Head of caudate nucleus (tissue), 42 donors: ENCODE measurements around the gene KLRC3.
"Not testable (repeated sequence)": the region's sequence is repeated elsewhere in the genome, so short reads cannot be mapped to it uniquely, and the experiment has no call there.

Experiments
- DNase-seq, 42 donors: peaks; one replicate each; pipeline versions ENCODE4 v3.0.0 to v3.0.0-alpha.2; 2020 to 2021; ENCODE audit warnings: mixed read lengths in 7 of 42
- intact Hi-C: fragments of 100-400 bp; cut with DNase I; formaldehyde crosslinking; loops from one replicate; pipeline ENCODE4 v1.15.0; 2022

KLRC3 gene

DNA sequence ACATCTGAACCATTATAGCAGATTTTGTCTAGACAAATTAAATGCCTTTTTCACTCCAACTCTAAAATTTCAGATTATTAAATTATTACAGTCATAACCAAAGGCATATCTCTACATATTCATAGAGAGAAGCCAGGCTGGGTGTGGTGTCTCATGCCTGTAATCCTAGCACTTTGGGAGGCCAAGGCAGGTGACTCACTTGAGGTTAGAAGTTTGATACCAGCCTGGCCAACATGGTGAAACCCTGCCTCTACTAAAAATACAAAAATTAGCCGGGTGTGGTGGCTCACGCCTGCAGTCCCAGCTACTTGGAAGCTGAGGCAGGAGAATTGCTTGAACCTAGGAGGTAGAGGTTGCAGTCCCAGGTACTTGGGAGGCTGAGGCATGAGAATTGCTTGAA lies 41.7 kb downstream of the KLRC3 start:
- DNase-seq, intact Hi-C loops: not testable (repeated sequence)

DNA sequence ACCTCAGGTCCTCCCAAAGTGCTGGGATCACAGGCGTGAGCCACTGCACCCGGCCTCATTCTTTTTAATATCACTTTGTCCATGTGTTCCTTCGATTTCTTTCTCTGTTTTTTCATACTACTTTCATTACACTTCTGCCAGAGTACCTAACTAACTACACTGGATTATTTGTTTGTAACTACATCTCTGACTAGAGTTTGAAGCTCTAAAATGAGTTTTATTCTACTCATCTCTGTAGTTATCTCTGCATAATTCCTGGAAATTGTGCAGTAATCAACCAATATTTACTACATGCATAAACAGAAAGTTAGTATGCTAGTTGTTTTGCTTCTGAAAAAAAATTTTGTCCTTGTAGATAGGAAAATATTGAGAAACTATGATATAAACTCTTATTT lies 45.8 kb downstream of the KLRC3 start:
- intact Hi-C loops: no loop called here
- DNase-seq: no peak

DNA sequence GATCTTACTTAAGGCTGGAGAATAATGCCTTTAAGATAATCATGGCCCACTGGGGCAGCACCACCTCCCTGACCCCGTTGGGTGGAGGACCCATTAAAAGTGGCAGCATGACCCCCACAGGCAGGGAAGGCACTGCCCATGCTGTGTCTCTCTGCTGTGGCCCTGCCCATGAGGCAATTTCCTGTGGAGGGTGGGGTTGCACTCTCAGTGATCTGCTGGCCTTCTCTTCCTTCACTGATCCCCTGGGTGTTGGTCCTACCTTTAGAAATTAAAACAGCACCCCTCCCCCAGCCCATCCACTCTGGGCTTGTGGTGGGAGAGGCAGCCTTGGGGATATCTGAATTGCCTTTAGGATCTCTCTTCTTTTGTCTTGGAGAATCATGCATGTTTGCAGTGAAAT lies 47.8 kb downstream of the KLRC3 start:
- peak in 12 of 42 donors; percentile 26 to 76 (median 52) for DNase-seq
- intact Hi-C loops: no loop called here

DNA sequence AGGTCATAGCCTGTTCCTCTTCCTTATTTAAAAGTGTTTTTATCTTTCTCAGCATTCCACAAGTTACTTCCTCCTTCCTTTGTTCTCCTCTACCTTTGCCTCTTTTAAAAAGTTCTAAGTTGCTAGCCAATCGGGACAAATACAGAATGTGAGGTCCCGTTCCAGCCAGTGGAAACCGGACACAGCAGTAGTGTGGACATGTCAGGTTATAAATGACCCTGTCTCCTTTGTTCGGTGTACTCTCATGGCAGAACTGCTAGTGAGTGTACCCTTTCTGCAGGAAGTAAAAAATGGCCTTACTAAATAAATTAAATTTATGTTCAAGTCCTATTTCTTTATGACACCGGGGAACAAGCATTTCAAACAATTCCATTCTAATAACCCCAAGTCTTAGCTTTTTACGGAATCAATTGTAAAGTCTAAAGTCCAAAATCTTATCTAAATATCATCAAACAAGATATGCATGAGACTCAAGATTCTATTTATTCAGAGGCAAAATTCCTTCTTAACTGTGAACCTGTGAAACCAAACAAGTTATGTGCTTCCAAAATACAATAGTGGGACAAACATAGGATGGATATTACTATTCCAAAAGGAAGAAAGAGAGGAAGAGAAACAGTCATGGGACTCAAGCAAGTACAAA lies 48.4 kb downstream of the KLRC3 start:
- DNase-seq, intact Hi-C loops: not testable (repeated sequence)

DNA sequence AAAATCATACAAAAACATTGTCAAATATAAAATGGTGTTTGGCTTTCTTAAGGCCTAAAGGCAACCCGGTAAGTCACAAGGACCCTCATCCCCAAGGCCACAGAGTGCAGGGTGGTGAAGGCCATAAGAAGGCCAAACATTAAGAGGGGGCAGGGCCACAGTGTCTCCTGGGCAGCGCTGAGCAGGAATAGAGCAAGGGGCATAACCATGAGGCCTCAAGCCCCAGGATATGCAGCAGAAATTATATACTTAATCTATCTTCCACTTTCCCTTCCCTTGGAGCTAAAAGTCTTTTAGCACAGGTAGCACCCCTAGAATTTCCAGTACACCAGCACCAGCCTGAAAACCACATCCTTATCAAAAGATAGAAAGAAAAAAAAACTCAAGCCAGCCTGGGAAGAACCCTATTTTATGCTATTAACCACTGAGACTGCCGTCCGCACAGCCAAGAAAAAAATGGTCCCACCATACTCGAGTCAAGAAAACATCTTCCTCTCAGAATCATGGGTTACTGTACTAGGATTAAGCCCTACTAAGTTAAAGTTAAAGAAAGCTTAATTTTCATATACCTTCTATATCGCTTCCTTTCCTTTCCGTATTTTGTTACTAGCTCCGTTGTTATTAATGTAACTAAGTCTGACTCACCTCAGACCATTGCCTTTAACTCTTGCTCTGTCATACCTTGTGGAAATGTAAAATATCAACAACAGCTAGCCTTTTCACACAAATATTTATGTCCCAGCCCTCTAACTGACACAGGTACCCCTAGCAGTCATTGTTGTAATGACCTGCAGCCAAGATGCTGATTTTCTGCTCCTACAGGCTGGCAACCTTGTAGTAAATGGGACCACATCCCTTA lies 50.6 kb downstream of the KLRC3 start:
- intact Hi-C loops: loop anchor here (10.0 kb wide), 1 partner anchor 195 kb away; no protein-coding TSS in a partner anchor
- no peak for DNase-seq

DNA sequence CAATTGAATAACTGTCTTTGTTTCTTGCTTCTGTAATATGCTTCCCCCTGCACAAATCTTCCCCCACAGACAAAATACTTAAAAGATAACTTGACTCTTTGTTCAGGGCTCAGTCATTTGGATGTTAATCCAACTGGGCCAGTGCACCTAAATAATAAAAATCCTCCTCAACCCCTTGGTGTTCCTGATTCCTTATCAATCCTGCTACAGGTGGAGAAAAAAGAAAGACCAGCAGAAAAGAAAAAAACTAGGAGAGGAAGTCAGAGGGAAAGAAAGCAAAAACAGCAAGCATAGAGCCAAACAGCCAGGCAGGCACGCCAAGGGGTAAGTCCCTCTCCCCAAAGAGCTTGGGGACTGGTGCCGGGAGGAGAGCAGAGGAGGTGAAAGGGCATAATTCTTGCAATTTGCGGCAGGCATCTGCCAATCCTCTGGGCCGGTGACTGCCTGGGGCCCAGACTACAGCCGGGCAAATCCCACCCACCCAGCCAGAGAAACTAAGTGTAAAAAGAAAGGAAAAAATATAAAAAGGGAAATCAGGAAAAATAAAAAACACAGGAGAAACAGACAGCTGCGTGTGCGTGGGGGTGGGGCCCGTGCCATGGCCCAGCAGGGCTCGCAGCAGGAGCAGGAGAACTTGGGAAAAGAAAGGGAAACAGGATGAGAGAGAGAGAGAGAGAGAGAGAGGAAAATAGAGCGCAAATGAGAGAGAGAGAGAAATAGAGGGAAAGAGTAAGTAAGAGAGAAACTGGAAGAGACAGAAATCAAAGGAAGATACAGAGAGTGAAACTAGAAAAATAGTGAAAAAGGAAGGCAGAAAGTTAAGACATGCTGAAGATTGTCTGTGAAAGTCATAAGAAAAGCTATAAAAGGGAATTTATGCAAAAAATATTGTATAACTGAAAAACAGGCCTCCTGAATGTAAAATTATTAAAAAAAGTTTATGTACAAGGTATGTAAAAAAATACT lies 51.9 kb downstream of the KLRC3 start:
- DNase-seq: peak in 8 of 42 donors; percentile 17 to 57 (median 39)
- intact Hi-C loops: loop anchor here (10.0 kb wide), 1 partner anchor 196 kb away; no protein-coding TSS in a partner anchor

DNA sequence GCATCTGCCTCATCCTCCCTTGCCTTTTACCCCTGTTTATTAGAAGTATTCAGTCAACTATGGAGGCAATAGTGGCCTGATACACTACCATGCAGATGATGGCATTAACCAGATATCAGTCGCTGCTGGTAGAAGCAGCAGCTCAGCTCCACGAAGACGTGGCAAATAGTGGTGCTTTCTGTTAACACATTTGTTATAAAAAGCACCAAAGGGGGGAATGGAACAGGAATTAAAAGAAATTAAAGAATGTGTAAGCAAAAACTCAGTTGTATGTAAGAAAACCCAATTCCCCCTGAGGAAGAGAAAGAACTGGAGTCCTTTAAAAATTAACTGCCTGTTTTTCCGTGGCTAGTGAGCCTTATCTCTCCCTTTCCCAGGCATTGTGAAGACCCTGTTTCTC lies 52.7 kb downstream of the KLRC3 start:
- intact Hi-C loops: loop anchor here (10.0 kb wide), 1 partner anchor 197 kb away; no protein-coding TSS in a partner anchor
- not testable (repeated sequence) for DNase-seq

DNA sequence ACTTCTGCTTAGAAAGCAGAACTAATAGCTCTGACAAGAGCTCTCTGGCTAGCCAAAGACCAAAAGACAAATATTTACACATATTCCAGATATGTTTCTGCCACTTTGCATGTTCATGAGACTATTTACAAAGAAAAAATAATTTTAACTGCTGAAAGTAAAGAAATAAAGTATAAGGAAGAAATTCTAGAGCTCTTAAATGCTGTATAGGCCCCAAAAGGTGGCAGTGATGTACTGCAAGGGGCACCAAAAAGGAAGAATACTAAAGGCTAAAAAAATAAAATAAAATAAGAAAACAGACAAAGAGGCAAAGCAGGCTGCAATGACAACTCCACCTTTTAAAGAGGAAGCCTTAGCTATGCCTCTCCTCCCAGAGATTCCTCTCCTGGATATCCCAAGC lies 53.5 kb downstream of the KLRC3 start:
- DNase-seq: no peak
- intact Hi-C loops: loop anchor here (10.0 kb wide), 1 partner anchor 198 kb away; no protein-coding TSS in a partner anchor

DNA sequence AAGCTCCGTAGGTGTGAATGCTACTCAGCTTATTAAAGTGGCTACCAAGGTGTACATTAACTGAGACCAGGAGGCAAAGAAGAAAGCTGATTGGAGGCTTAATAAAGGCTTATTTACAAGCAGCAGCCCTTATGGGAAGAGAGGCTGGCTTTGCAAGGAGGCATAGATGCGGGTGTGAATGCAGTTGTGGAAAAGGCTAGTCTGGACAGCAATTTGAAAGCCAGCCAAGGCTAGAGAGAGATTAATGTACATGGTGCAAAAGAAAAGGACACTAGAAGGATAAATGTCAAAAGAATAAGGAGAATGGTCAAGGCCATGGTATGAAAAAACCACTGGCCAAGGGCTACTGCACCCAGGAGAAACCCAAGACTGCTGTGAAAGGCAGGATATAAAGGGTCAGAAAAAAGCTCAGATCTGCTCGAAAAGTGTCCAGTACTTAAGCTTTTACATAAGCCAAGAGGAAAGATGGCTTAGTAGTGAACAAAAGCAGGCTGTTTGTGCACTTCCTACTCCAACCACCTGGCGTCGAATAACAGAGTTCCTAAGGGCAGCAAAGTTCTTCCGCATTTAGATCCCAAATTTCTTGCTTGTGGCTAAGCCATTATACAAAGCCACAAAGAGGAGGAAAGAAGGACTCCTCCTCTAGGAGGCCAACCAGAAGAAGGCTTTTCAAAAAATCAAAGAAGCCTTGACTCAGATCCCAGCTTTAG lies 54.5 kb downstream of the KLRC3 start:
- DNase-seq: peak in 2 of 42 donors; percentile 16 to 60
- intact Hi-C loops: loop anchor here (10.0 kb wide), 1 partner anchor 199 kb away; no protein-coding TSS in a partner anchor

DNA sequence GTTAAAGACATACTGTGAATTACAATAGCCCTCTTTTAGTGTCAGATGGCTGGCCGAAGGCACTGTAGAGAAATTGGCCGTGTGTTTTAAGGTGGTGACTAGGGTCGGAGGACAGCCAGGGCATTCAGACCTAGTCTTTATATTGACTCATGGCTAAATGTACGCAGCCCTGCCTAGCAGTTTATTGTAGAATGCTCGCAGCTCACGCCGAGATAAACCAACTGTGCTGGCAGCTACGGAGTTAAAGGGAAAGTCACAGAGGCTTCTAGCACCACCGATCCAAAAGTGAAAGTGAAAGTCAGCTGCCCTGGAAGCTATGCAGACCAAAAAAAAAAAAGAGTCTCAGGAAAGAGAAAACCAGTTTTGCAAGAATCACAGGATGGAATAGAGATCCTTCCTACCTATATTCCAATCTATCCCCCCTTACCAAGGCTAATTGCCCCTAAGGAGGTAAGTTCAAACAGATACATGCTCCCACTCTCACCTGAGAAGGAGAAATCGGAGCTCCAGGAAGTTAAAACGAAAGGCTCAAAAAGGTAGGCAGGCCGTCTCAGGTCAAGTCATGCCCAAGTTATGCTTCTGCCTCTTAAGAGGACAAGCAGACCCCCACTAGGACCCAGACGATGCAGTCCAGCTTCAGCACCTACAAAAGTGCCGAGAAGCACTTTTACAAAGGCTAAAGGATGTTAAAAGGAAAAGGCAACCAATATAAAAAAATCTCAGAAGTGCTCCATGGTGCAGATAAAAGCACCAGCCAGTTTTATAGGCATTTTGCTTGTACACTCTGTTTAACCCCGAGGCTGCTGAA lies 55.4 kb downstream of the KLRC3 start:
- peak in 40 of 42 donors; percentile 30 to 88 (median 65) for DNase-seq
- intact Hi-C loops: loop anchor here (10.0 kb wide), 1 partner anchor 200 kb away; no protein-coding TSS in a partner anchor

DNA sequence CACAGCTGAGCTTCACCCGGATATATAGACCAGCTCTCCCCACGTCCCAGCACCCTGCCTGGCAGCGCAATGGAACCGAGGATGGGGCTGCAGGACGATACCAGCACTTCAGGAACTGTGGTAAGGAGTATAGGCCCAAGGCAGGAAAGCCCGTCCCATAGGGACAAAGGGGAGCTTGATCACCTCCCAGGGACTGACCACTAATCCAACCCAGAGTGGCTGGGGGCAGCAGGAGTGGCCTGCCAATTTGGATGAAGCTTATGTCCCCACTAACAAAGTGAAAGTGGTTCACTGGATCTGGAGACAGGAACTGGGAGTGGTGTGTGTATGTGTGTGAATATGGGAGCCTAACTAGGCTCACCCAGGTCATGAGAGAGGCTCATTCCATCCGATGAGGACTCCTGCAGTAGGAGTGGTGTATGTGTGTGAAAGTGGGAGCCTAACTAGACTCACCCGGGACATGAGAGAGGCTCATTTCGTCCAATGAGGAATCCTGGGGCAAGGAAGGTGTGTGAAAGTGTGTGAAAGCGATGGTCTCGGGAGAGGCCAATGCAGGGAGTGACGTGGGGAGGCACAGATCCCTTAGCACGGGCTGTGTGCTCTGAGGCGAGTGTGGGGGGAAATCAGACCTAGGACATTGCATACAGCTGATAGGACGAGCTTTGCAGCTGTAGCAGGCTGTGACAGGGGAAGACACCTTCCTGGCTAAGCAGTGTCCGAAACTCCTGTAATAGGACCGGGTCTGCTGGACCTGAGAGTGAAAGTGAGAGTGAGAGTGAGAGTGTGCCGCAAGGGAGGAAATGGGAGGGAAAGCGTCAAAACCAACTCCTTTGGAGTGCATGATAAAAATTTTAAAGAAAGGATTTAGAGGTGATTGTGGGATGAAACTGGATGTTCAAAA lies 56.2 kb downstream of the KLRC3 start:
- intact Hi-C loops: loop anchor here (10.0 kb wide), 1 partner anchor 201 kb away; no protein-coding TSS in a partner anchor

DNA sequence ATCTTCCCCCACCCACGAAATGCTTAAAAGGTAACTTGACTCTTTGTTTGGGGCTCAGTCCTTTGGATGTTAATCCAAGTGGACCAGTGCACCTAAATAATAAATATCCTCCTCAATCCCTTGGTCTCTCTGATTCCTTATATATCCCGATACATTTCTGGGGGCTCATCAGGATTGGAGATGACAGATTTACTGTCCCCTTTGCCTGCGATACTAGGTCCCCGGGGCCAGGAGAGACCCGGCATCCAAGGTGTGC lies 56.8 kb downstream of the KLRC3 start:
- intact Hi-C loops: loop anchor here (10.0 kb wide), 1 partner anchor 201 kb away; no protein-coding TSS in a partner anchor
- no peak for DNase-seq

More for the DNA sequence above, 56.2 kb downstream of the KLRC3 start:
- DNase-seq: peak in 34 of 42 donors; percentile 29 to 79 (median 54)

DNA sequence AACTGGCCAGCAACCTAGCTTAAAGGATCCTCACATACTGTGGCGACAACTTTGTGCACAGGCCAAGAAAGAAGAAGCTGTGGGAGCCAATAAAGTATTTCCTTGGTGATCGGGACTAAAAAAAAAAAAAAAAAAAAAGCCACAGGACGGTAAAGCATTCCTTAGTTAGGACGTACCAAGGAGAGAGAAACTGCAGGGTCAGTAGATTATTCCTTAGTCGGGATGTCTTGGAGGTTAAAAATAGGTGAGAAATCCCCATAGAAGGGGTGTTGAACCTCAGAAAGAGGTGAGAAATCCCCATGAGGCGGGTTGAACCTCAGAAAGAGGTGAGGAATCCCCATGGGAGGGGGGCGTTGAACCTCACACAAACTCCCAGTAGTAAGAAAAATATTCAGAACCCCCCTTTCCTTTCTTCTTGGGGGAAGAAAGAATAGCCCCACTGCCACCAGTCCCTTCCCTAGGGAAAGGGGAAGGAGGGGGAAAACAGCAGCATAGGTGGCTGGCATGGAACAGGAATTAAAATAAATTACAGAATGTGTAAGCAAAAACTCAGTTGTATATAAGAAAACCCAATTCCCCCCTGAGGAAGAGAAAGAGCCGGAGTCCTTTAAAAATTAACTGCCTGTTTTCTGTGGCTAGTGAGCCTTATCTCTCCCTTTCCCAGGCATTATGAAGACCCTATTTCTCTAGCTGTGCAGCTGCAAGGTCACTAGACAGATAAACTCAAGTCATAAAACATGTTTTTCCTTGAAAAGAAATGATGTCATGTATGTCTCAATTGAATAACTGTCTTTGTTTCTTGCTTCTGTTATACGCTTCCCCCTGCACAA lies 57.4 kb downstream of the KLRC3 start:
- DNase-seq: no peak
- intact Hi-C loops: loop anchor here (10.0 kb wide), 1 partner anchor 202 kb away; no protein-coding TSS in a partner anchor

DNA sequence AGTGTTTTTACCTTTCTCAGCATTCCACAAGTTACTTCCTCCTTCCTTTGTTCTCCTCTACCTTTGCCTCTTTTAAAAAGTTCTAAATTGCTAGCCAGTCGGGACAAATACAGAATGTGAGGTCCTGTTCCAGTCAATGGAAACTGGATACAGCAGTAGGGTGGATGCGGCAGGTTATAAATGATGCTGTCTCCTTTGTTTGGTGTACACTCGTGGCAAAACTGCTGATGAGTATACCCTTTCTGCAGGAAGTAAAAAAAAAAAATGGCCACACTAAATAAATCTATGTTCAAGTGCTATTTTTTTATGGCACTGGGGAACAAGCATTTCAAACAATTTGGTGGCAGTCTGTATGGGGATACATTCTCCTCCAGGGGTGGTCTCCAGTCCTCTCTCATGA lies 58.1 kb downstream of the KLRC3 start:
- intact Hi-C loops: loop anchor here (10.0 kb wide), 1 partner anchor 202 kb away; no protein-coding TSS in a partner anchor
- no peak for DNase-seq
